Fibroblast of the aortic adventitia (primary cell): ENCODE data around the gene PPA2. TPM values are rescaled to one million over a fixed set of nuclear protein-coding genes. Genes with fewer than 3 reads are reported as not detected.
A peak's percentile ranks its signal among the peaks of the same experiment; 100 is the strongest.

Experiments
- DNase-seq: peaks from one replicate; pipeline ENCODE4 v3.0.0-alpha.2; 2010; ENCODE audit warnings: low read depth
- H3K4me3 ChIP-seq: 2 replicates; pipeline ENCODE4 v1.5.1; 2011; ENCODE audit warnings: low read depth, mild to moderate bottlenecking, control low read depth, low read length, moderate library complexity
- CTCF ChIP-seq: IDR thresholded peaks from 2 replicates; pipeline ENCODE4 v1.5.1; 2011; ENCODE audit warnings: mild to moderate bottlenecking, low read length, control low read depth, inconsistent platforms; ENCODE audit not compliant: insufficient read depth
- total RNA-seq: library from RNA; depleted of rRNA; stranded (reverse); fragments of >200 nt; gene quantifications from 2 replicates; pipeline ENCODE4 v1.2.3, GENCODE V29; 2012; ENCODE audit warnings: low replicate concordance

PPA2 gene
- total RNA-seq, 1 donor = 78.9 TPM

- no peak overlapping the region for H3K4me3 ChIP-seq
- no peak for TF ChIP-seq CTCF
- DNase-seq = no peak
Observed at GRCh38 chr4:105400901-105401677, 72.8 kb downstream of the PPA2 start.

GRCh38 chr4:105399532-105400161, 74.2 kb downstream of the PPA2 start:
- TF ChIP-seq CTCF = no peak
- DNase-seq = peak; percentile 79
- H3K4me3 ChIP-seq = no peak overlapping the region

GRCh38 chr4:105392858-105393257, 81.0 kb downstream of the PPA2 start:
- no peak overlapping the region for H3K4me3 ChIP-seq
- DNase-seq = no peak
- TF ChIP-seq CTCF = no peak

- H3K4me3 ChIP-seq = no peak overlapping the region
- no peak for TF ChIP-seq CTCF
- peak; percentile 25 for DNase-seq
Observed at GRCh38 chr4:105389167-105389566, 84.7 kb downstream of the PPA2 start.

- no peak overlapping the region for H3K4me3 ChIP-seq
- no peak for TF ChIP-seq CTCF
- peak; percentile 11 for DNase-seq
Observed at GRCh38 chr4:105387466-105387865, 86.4 kb downstream of the PPA2 start.

- no peak overlapping the region for H3K4me3 ChIP-seq
- no peak for TF ChIP-seq CTCF
- no peak for DNase-seq
Observed at GRCh38 chr4:105386012-105386411, 87.8 kb downstream of the PPA2 start.

- TF ChIP-seq CTCF = no peak
Observed at GRCh38 chr4:105374071-105374470, 99.8 kb downstream of the PPA2 start.

More at GRCh38 chr4:105374071-105374470, 99.8 kb downstream of the PPA2 start:
- no peak for DNase-seq
- H3K4me3 ChIP-seq = no peak overlapping the region
